T-helper 2 cell treated with Interferon-gamma antibody and Interleukin-4, amounts not matched to agents 5 μg/mL and 100 μg/mL, for 36 hours (primary cell): Measurements from ENCODE around the gene TBRG4.

Source experiments
- DNase-seq: peaks from one replicate; pipeline ENCODE4 v3.0.0; 2021; ENCODE audit warnings: low spot score
- H3K27ac Mint-ChIP-seq: one replicate; pipeline ENCODE4 v1.8.0; 2021; ENCODE audit warnings: mild to moderate bottlenecking, mixed read lengths
- H3K27me3 Mint-ChIP-seq: one replicate; pipeline ENCODE4 v1.8.0; 2021; ENCODE audit warnings: low read depth, mixed read lengths
- H3K36me3 Mint-ChIP-seq: one replicate; pipeline ENCODE4 v1.8.0; 2021; ENCODE audit warnings: low read depth, mixed read lengths
- H3K4me1 Mint-ChIP-seq: one replicate; pipeline ENCODE4 v1.8.0; 2021; ENCODE audit warnings: low read depth, mixed read lengths
- H3K4me3 Mint-ChIP-seq: one replicate; pipeline ENCODE4 v1.8.0; 2022; ENCODE audit warnings: mild to moderate bottlenecking, moderate library complexity, mixed read lengths
- H3K9me3 Mint-ChIP-seq: one replicate; pipeline ENCODE4 v1.8.0; 2021; ENCODE audit warnings: mixed read lengths

The TBRG4 gene

GRCh38 chr7:45132708-45133320, 21.3 kb upstream of the TBRG4 start:
- Mint-ChIP-seq H3K36me3 (no peaks in the 10 kb centered on the region), H3K4me3 (no peak overlapping the region), H3K4me1 (peaks cover 12% of the 10 kb centered on the region), H3K27ac (no peak overlapping the region), H3K9me3 (no peaks in the 10 kb centered on the region), H3K27me3 (peaks cover 4% of the 10 kb centered on the region)
- DNase-seq, result no peak

DNA sequence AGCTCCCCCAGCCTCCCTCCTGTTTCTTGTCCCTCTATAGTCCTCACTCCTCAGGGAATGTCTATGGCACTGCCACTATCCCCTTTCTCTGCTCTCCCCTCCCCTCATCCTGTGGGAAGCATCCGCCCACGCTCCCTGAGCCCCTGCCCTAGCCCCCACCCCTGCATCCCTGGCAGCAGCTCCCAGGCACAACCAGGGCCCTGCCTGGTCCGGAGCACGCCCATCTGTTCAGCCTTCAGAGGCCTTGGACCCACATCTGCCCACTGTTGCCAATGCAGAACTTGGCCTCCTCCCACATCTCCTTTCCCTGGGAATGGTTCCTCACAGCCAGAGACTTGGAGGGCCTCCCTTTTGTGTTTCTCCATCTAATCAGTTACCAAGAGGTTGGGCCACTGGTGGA, 20.4 kb upstream of the TBRG4 start:
- DNase-seq, result no peak
- peaks cover 10% of the 10 kb centered on the region for H3K4me1 Mint-ChIP-seq
- no peaks in the 10 kb centered on the region for H3K9me3 Mint-ChIP-seq
- H3K27ac Mint-ChIP-seq, result no peak overlapping the region
- peaks cover 3% of the 10 kb centered on the region for H3K27me3 Mint-ChIP-seq
- no peaks in the 10 kb centered on the region for H3K36me3 Mint-ChIP-seq
- H3K4me3 Mint-ChIP-seq, result no peak overlapping the region

- H3K27me3 Mint-ChIP-seq, result peaks cover 3% of the 10 kb centered on the region
- H3K27ac Mint-ChIP-seq, result no peak overlapping the region
- H3K36me3 Mint-ChIP-seq, result no peaks in the 10 kb centered on the region
- no peaks in the 10 kb centered on the region for H3K9me3 Mint-ChIP-seq
- H3K4me1 Mint-ChIP-seq, result peaks cover 4% of the 10 kb centered on the region
- H3K4me3 Mint-ChIP-seq, result no peak overlapping the region
- no peak for DNase-seq
Measured at GRCh38 chr7:45130910-45131309, 19.4 kb upstream of the TBRG4 start.

GRCh38 chr7:45129906-45130305, 18.4 kb upstream of the TBRG4 start:
- Mint-ChIP-seq H3K27me3 (peaks cover 3% of the 10 kb centered on the region), H3K4me3 (no peak overlapping the region), H3K4me1 (no peaks in the 10 kb centered on the region), H3K9me3 (no peaks in the 10 kb centered on the region), H3K27ac (no peak overlapping the region), H3K36me3 (no peaks in the 10 kb centered on the region)
- no peak for DNase-seq

GRCh38 chr7:45129181-45129800, 17.8 kb upstream of the TBRG4 start:
- Mint-ChIP-seq H3K27ac (no peak overlapping the region), H3K4me3 (no peak overlapping the region), H3K9me3 (no peaks in the 10 kb centered on the region), H3K4me1 (no peaks in the 10 kb centered on the region), H3K27me3 (peaks cover 3% of the 10 kb centered on the region), H3K36me3 (no peaks in the 10 kb centered on the region)
- no peak for DNase-seq

DNA sequence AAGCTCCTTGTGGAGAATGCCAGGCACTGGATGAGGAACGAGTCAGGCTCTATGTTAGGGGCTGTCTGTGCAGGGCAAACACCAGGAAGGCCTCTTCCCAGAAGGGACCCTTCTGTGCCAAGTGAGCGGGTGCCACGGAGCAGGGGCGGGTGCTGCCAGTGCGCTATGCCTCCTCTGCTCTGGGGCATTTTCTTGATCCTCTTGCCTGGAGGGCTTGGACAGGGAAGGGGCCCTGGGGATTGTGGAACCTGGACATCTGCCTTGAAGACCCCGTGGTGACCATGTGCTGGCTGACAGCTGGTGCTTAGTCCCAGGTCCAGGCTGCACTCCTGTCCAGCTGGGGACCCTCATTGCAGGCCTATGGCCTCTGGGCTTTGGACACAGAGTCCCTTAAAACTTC, 15.4 kb upstream of the TBRG4 start:
- H3K9me3 Mint-ChIP-seq, result no peaks in the 10 kb centered on the region
- no peak overlapping the region for H3K27ac Mint-ChIP-seq
- no peaks in the 10 kb centered on the region for H3K36me3 Mint-ChIP-seq
- peaks cover 15% of the 10 kb centered on the region for H3K4me1 Mint-ChIP-seq
- H3K4me3 Mint-ChIP-seq, result no peak overlapping the region
- H3K27me3 Mint-ChIP-seq, result no peaks in the 10 kb centered on the region
- DNase-seq, result no peak

- no peaks in the 10 kb centered on the region for H3K36me3 Mint-ChIP-seq
- DNase-seq, result no peak
- H3K27me3 Mint-ChIP-seq, result no peaks in the 10 kb centered on the region
- H3K4me3 Mint-ChIP-seq, result no peak overlapping the region
- no peak overlapping the region for H3K27ac Mint-ChIP-seq
- H3K4me1 Mint-ChIP-seq, result peaks cover 15% of the 10 kb centered on the region
- H3K9me3 Mint-ChIP-seq, result no peaks in the 10 kb centered on the region
Measured at GRCh38 chr7:45126201-45126600, 14.7 kb upstream of the TBRG4 start.

GRCh38 chr7:45125193-45125904, 13.9 kb upstream of the TBRG4 start:
- H3K36me3 Mint-ChIP-seq, result no peaks in the 10 kb centered on the region
- peak overlapping the region; percentile 17 for H3K27ac Mint-ChIP-seq
- DNase-seq, result no peak
- no peak overlapping the region for H3K4me3 Mint-ChIP-seq
- peaks cover 15% of the 10 kb centered on the region for H3K4me1 Mint-ChIP-seq
- no peaks in the 10 kb centered on the region for H3K27me3 Mint-ChIP-seq
- no peaks in the 10 kb centered on the region for H3K9me3 Mint-ChIP-seq

DNA sequence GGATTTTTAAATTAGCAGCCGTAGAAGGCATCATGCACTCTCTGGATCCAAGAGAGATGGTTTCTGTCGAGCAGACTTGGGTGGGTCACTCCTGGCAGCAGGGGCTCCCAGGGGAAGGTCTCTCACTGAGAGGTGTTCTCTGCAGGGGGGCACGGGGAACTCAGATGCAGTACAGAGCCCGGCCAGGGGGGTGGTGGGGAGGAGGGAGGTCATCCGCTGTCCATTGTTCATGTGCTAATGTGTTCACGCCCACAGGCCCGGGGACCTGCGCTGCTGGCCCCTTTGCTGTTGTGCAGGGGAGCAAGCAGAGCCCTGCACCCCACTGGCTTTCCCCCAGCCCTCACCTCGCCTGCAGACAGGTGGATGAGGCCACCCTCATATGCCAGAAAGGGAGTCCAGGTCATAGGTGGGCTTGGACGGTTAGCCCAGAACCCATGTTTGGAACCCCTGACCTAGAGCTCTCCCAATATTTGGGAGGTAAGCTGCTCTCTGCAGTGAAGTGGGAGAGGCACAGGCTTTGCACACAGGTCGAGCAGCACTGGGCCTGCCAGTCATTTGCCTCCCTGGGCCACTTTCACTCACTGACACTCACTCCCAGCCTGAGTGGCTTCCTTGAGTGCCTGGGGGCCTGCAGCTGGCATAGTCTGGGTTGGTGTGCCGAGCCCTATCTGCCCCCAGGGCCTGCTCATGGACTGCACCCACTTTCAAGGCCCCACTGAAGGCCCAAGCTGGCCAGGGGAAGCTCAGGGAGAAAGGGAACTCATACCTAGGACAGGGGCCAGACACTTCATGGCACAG, 12.6 kb upstream of the TBRG4 start:
- no peaks in the 10 kb centered on the region for H3K36me3 Mint-ChIP-seq
- peaks cover 15% of the 10 kb centered on the region for H3K4me1 Mint-ChIP-seq
- DNase-seq, result no peak
- H3K9me3 Mint-ChIP-seq, result no peaks in the 10 kb centered on the region
- no peak overlapping the region for H3K4me3 Mint-ChIP-seq
- no peaks in the 10 kb centered on the region for H3K27me3 Mint-ChIP-seq
- peak overlapping the region; percentile 90 for H3K27ac Mint-ChIP-seq

GRCh38 chr7:45122975-45123860, 11.7 kb upstream of the TBRG4 start:
- Mint-ChIP-seq H3K27ac (peak overlapping the region; percentile 90), H3K4me3 (peak overlapping the region; percentile 76), H3K9me3 (no peaks in the 10 kb centered on the region), H3K27me3 (no peaks in the 10 kb centered on the region), H3K4me1 (peaks cover 19% of the 10 kb centered on the region), H3K36me3 (no peaks in the 10 kb centered on the region)
- no peak for DNase-seq

- no peaks in the 10 kb centered on the region for H3K36me3 Mint-ChIP-seq
- H3K27me3 Mint-ChIP-seq, result peaks cover 14% of the 10 kb centered on the region
- H3K9me3 Mint-ChIP-seq, result no peaks in the 10 kb centered on the region
- H3K27ac Mint-ChIP-seq, result no peak overlapping the region
- no peak overlapping the region for H3K4me3 Mint-ChIP-seq
- no peak for DNase-seq
- H3K4me1 Mint-ChIP-seq, result peaks cover 21% of the 10 kb centered on the region
Measured at GRCh38 chr7:45119550-45119949, 8.1 kb upstream of the TBRG4 start.

GRCh38 chr7:45118889-45119331, 7.4 kb upstream of the TBRG4 start:
- Mint-ChIP-seq H3K9me3 (no peaks in the 10 kb centered on the region), H3K36me3 (no peaks in the 10 kb centered on the region), H3K4me1 (peaks cover 21% of the 10 kb centered on the region), H3K4me3 (no peak overlapping the region), H3K27me3 (peaks cover 19% of the 10 kb centered on the region), H3K27ac (no peak overlapping the region)
- no peak for DNase-seq

GRCh38 chr7:45118292-45118691, 6.8 kb upstream of the TBRG4 start:
- Mint-ChIP-seq H3K27me3 (peaks cover 19% of the 10 kb centered on the region), H3K27ac (no peak overlapping the region), H3K4me3 (no peak overlapping the region), H3K36me3 (no peaks in the 10 kb centered on the region), H3K9me3 (no peaks in the 10 kb centered on the region), H3K4me1 (peaks cover 15% of the 10 kb centered on the region)
- DNase-seq, result no peak
